Mesendoderm (in vitro differentiated cells): Measurements from ENCODE around the gene DKC1. TPM values are rescaled to one million over a fixed set of nuclear protein-coding genes. Genes with fewer than 3 reads are reported as not detected.
"Not testable (repeated sequence)": the region's sequence is repeated elsewhere in the genome, so short reads cannot be mapped to it uniquely, and the experiment has no call there.

Source experiments
- DNase-seq: peaks from one replicate; pipeline ENCODE4 v3.0.0; 2013
- H2AK5ac ChIP-seq: 2 replicates; pipeline ENCODE4 v1.6.1; 2013; ENCODE audit warnings: low read length, inconsistent platforms
- H2BK120ac ChIP-seq: 2 replicates; pipeline ENCODE4 v1.6.1; 2013; ENCODE audit warnings: low read depth, mild to moderate bottlenecking, low read length, moderate library complexity, mixed read lengths
- H2BK15ac ChIP-seq: replicated peaks from 2 replicates; pipeline ENCODE4 v1.6.1; 2013; ENCODE audit warnings: low read depth, mild to moderate bottlenecking, moderate library complexity
- H2BK5ac ChIP-seq: 2 replicates; pipeline ENCODE4 v1.6.1; 2013; ENCODE audit warnings: low read length, inconsistent platforms
- H3K18ac ChIP-seq: 2 replicates; pipeline ENCODE4 v1.6.1; 2013; ENCODE audit warnings: mild to moderate bottlenecking, low read length, mixed read lengths
- H3K23ac ChIP-seq: one replicate; pipeline ENCODE4 v1.6.1; 2013; ENCODE audit warnings: low read length
- H3K27ac ChIP-seq: 2 replicates; pipeline ENCODE4 v1.5.1; 2013; ENCODE audit warnings: low read depth, mild to moderate bottlenecking, inconsistent platforms, low read length, moderate library complexity
- H3K27me3 ChIP-seq: 2 replicates; pipeline ENCODE4 v1.6.1; 2013; ENCODE audit warnings: low read length, control low read depth, mild to moderate bottlenecking, inconsistent platforms; ENCODE audit not compliant: insufficient read depth, poor library complexity
- H3K36me3 ChIP-seq: 2 replicates; pipeline ENCODE4 v1.6.1; 2013; ENCODE audit warnings: low read length, inconsistent platforms; ENCODE audit not compliant: control insufficient read depth, insufficient read depth
- H3K4ac ChIP-seq: one replicate; pipeline ENCODE4 v1.6.1; 2013; ENCODE audit warnings: low read depth, mild to moderate bottlenecking, low read length, moderate library complexity
- H3K4me1 ChIP-seq: 2 replicates; pipeline ENCODE4 v1.6.1; 2013; ENCODE audit warnings: low read depth, low read length, inconsistent platforms; ENCODE audit not compliant: control insufficient read depth
- H3K4me2 ChIP-seq: 2 replicates; pipeline ENCODE4 v1.6.1; 2013; ENCODE audit warnings: low read length
- H3K4me3 ChIP-seq: 2 replicates; pipeline ENCODE4 v1.5.1; 2013; ENCODE audit warnings: mild to moderate bottlenecking, low read length
- H3K56ac ChIP-seq: one replicate; pipeline ENCODE4 v1.6.1; 2013; ENCODE audit warnings: low read length
- H3K79me1 ChIP-seq: 2 replicates; pipeline ENCODE4 v1.6.1; 2013; ENCODE audit warnings: low read length, inconsistent platforms
- H3K79me2 ChIP-seq: 2 replicates; pipeline ENCODE4 v1.6.1; 2013; ENCODE audit warnings: mild to moderate bottlenecking, low read length; ENCODE audit not compliant: control insufficient read depth, insufficient read depth
- H3K9ac ChIP-seq: 2 replicates; pipeline ENCODE4 v1.6.1; 2013; ENCODE audit warnings: low read length, inconsistent platforms
- H4K5ac ChIP-seq: one replicate; pipeline ENCODE4 v1.6.1; 2013; ENCODE audit warnings: low read length
- H4K8ac ChIP-seq: one replicate; pipeline ENCODE4 v1.6.1; 2013; ENCODE audit warnings: low read depth, mild to moderate bottlenecking, control low read depth, low read length, moderate library complexity
- WGBS: extraction: QIAGEN DNeasy Blood & Tissue Kit; methylation state at CpG from one replicate; pipeline ENCODE4 v1.1.7; 2013; ENCODE audit warnings: low lambda C conversion rate, missing lambda C conversion rate; ENCODE audit not compliant: insufficient coverage; ENCODE audit errors: extremely low coverage; 5-methylcytosine and 5-hydroxymethylcytosine counted together
- small RNA-seq: library from polyadenylated mRNA; stranded (forward); fragments of <200 nt; extraction: miRNeasy Mini kit (QIAGEN cat#:217004); gene quantifications from one replicate; pipeline ENCODE3, GENCODE V24; 2013; ENCODE audit not compliant: insufficient read depth

DKC1 gene

DNA sequence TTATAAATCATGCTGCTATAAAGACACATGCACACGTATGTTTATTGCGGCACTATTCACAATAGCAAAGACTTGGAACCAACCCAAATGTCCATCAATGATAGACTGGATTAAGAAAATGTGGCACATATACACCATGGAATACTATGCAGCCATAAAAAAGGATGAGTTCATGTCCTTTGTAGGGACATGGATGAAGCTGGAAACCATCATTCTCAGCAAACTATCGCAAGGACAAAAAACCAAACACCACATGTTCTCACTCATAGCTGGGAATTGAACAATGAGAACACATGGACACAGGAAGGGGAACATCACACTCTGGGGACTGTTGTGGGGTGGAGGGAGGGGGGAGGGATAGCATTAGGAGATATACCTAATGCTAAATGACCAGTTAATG lies 62.9 kb downstream of the DKC1 start:
- H3K27me3 ChIP-seq, H2BK15ac ChIP-seq, H3K36me3 ChIP-seq, H3K4me1 ChIP-seq, H3K23ac ChIP-seq, H3K4me2 ChIP-seq, DNase-seq, H2BK120ac ChIP-seq, H3K79me2 ChIP-seq, H3K27ac ChIP-seq, H3K18ac ChIP-seq, H3K4me3 ChIP-seq, H3K56ac ChIP-seq, H4K5ac ChIP-seq, H3K79me1 ChIP-seq, H3K9ac ChIP-seq, H4K8ac ChIP-seq, H2AK5ac ChIP-seq, H3K4ac ChIP-seq, H2BK5ac ChIP-seq: not testable (repeated sequence)
- no CpG with 5 or more reads among the region's 3 CpGs for WGBS

Small RNA genes within 50 kb of the gene (small RNA-seq; reads per million reads assigned to genes)
- not detected for gene SNORA36A
